ENCODE data around the gene TMEM239.
A peak's percentile ranks its signal among the peaks of the same experiment; 100 is the strongest.
"Not testable (repeated sequence)": the region's sequence is repeated elsewhere in the genome, so short reads cannot be mapped to it uniquely, and the experiment has no call there.

Gene TMEM239

DNA sequence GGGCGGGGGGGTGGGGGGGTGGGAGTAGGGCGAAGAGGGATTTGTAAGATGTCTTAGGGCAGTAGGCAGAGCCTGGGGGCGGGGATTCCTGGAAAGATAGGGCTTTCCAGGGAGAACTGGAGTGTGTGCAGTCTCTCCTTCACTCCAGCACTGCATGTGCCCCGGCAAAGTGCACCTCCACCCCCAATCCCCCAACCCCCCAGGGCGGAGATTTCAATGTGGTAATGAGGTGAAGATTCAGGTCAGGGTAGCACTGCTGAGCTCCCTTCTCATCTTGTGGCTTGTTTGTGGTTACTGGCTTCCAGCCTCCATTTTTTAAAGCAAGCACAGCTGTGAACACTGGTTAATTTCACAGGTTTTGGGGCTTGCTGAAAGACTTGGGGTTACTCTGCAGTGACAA lies 5.9 kb downstream of the TMEM239 start:
- DNase-seq: no peak

DNA sequence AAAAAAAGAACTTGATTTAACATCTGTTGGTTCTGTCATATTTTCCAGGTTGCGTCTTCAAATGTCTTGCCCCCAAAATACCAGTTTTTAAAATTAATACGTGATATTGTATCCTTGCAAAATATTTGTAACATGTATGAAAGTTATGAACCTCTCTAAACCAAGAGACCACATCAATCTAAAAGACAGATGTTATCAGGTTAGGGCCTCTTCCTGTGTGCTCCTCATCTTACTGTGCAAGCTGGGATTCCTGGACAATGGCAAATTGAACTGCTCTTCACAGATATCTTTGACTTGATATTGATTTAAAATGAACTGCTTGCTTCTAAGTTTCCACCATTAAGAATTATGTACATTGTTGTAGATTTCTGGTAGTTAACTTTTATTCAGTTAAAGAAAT lies 9.6 kb downstream of the TMEM239 start:
- no peak for DNase-seq

DNA sequence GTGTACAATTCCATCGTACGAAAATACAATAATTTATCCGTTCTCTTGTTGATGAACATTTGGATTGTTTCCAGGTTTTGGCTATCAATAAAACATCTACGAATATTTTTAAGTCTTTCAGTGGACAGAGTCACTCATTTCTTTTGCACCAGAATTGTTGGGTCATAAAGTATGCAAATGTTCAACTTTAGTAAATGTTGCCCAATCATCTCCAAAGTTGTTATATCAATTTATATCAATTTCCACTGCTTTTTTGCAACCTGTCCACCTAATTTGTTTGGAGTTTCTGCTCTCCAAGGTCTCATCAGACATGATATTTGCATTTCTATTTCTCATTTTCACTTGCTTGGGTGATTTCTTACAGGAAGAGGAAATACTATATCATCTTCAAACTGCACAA lies 10.5 kb downstream of the TMEM239 start:
- DNase-seq: no peak

DNA sequence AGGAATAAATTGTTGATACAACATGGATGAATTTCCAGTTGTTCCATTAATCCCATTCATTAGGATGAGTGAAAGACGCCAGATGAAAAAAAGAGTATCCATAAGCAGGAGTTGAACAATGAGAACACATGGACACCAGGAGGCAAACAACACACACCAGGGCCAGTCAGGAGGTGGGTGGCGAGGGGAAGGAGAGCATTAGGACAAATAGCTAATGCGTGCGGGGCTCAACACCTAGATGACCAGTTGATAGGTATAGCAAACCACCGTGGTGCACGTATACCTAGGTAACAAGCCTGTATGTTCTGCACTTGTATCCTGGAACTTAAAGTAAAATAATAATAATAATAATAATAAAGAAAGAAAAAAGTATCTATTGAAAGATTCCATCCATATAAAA lies 13.2 kb downstream of the TMEM239 start:
- no peak for DNase-seq

DNA sequence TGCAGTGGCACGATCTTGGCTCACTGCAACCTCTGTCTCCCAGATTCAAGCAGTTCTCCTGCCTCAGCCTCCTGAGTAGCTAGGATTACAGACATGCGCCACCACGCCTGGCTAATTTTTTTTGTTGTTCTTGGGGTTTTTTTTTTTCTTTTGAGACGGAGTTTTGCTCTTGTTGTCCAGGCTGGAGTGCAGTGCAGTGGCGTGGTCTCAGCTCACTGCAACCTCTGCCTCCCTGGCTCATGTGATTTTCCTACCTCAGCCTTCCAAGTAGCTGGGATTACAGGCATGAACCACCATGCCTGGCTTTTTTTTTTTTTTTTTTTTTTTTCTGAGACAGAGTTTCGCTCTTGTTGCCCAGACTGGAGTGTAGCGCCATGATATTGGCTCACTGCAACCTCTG lies 15.0 kb downstream of the TMEM239 start:
- not testable (repeated sequence) for DNase-seq

DNA sequence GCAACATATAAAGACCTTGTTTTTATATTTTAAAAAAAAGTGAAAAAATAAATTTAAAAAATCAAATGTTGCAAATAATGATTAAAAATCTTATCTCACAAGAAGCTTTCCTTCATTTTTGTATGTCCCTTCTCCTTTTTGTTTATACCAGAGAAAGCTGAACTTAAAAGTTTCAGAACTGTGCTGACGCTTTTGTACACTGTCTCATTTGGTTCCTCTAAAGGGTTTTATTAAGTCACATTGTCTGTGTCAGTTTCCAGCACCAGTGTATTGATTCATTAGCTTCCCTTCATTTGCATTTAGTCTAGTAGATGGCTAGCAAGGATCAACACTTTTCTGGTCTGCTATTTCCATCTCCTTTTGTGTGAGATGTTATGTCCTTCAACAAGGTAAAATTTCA lies 17.6 kb downstream of the TMEM239 start:
- DNase-seq: no peak

DNA sequence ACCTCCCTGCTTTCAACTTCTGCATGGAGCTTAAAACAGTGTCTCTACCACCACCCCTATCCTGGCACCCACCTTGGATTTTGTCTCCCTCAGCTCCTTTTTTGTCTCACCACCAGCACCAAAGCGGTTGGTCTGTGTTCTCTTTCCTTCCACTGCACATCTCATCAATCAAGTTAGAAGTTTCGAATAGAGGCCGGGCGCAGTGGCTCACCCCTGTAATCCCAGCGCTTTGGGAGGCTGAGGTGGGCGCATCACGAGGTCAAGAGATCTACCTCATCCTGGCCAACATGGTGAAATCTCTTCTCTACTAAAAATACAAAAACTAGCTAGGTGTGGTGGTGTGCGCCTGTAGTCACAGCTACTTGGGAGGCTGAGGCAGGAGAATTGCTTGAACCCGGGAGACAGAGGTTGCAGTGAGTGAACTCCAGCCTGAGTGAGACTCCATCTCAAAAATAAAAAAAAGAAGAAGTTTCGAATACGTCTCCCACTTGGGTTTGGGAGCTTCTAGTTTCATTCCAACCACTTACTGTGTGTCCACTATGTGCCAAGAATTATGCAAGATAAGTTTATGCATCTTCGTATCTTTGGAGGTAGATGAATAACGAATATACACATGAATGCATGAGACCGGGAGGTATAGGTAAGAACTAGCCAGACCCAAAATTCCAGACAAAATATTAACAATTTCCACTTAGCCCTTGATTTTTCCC lies 18.4 kb downstream of the TMEM239 start:
- no peak for DNase-seq

DNA sequence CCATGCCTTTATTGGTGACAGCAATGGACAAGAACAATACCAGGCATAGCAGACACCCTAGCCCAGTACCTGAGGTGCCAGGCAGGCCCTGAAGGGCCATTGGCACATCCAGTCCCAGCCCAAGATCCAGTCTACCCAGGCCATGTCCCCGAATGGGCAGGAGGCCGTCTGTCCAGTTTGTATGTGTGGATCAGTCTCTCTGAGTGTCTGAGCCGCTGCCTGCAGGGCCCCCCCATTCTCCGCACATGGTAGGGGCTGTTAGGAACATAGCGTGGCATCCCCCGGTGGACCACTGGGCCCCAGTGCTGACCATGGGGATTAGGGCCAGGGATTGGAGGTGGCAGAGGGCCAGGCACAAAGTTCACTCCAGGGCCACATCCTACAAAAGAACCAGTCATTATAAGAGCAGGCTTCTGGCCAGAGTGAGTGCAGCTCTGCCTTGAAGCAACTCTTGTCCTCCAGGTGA lies 19.2 kb downstream of the TMEM239 start:
- DNase-seq: no peak

DNA sequence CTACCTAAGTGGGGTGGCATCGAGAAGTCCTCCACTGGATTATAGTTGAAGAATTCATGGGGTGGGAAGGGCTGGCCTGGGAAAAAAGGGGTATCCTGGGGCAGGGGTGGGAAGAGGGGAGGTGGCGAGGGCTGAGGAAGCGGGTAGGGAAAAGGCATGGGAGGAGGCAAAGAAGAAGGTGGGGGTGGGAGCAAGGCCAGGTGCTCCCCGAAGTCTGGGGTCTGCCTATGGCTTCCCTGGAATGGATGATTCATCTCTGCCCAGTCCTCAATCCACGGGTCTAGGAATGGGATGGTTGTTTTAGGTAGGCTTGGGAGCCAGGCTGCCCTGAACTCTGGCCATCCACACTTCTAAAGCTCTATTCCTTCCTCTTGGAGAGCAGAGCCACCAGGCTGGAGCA lies 19.9 kb downstream of the TMEM239 start:
- no peak for DNase-seq

DNA sequence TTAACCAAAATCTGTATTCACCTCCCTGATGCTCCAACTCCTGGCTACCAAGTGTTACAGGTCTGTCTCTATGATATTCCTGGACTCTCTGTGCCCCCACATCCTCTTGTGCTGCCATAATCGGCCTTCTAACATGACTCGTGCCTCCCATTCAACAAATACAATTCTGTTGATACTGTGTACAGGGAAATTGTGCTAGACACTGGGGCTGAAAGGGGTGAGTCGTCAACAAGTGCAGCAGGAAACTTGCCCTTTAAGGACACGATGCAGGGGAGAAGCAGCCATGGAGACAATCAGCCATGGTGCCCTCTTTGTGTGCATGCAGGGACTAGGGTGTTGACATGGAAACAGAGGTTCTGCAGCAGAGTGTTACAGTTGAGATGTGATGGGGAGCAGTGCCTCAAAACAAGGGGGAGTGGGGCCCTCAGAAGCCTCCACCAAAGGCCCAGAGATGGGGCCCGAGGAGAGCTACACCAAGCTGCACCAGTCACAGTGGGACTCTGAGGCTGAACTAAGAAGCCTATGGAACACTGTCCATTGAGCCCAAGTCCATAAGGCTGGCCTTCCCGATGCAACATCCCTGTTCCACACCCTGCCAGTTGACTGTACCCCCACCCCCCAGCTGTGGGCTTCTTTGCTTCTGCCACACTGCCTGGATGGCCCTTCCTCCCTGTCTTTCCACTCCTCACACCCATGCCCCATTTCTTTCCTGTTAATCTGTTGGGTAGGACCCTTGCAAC lies 21.2 kb downstream of the TMEM239 start:
- DNase-seq: no peak

DNA sequence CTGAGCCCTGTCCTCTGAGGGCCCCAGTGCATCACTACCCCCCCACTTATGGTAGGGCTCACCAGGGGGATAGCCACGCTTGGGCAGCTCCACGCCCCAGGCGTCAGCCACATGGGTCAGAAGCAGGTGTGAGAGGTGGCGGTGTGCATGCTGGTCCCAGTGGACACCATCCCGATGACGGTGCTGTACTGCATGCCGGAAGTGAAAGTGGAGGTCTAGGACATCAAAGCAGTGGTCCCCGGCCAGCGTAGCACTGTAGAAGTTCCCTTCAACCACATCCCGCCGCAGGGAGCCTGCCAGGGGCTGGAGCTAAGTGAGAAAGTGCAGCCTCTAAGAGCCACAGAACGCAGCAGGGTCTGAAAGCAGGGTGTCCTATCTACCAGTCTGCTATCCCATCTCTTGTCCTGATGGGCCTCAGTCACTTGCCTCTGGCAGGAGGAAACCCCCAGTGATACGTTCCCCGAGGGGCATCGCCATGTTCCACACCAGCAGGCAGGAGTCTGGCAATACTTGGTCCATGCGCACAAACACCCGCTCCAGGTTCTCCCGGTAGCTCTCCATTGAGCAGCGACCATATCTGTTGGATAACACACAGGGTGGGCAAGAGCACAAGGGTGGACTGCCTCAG lies 22.1 kb downstream of the TMEM239 start:
- no peak for DNase-seq

DNA sequence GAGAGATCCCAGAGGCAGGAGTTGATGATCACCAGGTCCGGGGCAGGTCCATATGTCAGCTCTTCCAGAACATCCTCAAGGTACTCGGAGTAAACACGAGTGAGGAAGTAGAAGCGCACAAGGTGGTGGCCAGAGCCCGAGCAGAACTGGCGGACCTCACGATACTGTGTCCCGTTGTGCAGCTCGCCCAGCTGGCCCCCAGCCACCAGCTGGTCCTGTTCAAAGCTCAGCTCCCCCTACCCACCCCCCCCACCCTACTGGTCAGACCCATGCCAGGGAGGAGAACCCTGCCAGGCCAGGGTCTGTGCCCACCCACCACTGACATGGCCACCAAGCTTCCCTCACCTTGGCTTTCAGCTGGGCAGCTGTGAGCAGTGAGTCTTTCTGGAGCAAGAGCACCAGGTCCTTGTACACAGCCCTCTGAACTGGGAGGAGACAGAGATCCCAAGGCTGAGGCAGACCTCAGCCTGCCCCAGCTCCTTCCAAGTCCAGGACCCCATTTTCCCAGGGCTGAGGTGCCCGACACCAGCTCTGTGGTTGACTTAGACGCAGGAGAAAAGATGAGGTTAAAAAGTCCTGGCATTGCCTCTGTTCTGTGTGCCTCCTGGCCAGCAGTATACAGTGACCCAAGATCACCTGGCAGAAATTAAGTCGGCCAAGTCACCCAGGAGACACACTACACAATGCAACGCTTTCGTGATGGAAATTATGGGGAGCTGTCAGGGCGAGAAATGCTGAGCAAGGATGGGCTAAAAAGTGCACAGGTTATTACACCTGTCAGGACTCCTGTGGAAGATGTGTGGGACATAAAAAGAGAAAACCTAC lies 22.9 kb downstream of the TMEM239 start:
- no peak for DNase-seq

DNA sequence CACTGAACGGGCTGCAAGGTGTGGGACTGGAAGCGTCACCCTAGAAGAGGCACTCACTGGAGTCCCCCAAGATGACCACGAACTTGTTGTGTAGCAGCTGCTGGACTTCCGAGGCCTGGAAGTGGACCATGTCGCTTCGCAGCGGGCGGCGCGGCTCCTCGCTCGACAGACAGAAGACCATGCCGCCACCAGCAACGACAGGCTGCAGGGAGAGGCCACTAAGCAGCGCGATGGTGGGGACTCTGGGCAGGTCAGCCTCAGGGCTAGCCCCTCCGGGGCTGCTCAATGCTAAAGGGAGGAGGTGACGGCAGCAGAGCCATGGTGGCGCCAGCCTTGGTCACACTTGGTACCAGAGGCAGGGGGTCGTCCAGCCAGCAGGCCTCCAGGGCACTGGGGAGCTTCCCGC lies 23.6 kb downstream of the TMEM239 start:
- DNase-seq: no peak

DNA sequence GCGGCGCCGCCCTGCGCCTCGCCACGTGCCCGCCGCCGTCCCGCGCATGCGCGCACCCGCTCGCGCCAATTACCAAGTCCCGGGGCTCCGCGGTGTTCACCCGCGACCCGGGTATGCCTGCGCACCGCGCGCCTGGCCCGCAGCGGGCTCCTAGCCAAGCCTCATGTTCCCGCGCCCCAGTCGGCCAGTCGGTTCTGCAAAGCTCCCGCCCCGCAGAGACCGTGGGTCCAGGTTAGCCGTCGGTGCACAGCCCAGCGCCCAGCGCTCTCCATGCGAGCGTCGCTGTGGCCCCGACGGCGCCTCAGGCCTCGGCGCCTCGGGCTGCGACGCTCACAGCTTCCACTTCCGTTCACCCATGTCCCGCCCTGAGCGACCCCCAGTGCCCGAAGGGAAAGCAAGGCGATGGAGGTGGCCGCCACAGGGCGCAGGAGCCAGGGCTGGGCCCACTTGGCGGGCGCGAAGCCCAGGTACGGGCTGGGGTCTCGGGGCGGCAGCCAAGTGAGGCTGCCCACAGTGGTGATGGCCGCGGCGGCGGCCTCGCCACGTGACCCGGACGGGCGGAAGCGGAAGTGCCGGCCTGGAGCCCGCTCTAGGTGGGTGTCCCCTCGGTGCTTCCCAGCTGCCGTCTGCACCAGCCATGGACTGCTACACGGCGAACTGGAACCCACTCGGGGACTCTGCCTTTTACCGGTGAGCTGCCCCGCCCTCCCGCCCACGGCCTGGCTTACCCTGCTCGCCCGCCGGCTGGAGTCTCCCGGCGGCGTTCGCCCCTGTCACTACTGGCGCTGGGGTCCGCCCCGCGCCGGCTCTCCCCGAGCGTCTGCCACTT lies 24.2 kb downstream of the TMEM239 start, which contains the start of the genes PCED1A and VPS16:
PCED1A (minus strand) TSS at position 518 of the 829 bp plus-strand sequence. CDS start 743 bp downstream, outside the sequence.
VPS16 (plus strand) TSS at position 608 of the 829 bp plus-strand sequence; CDS start at position 638, 30 bp downstream.
- peak; percentile 93 for DNase-seq

DNA sequence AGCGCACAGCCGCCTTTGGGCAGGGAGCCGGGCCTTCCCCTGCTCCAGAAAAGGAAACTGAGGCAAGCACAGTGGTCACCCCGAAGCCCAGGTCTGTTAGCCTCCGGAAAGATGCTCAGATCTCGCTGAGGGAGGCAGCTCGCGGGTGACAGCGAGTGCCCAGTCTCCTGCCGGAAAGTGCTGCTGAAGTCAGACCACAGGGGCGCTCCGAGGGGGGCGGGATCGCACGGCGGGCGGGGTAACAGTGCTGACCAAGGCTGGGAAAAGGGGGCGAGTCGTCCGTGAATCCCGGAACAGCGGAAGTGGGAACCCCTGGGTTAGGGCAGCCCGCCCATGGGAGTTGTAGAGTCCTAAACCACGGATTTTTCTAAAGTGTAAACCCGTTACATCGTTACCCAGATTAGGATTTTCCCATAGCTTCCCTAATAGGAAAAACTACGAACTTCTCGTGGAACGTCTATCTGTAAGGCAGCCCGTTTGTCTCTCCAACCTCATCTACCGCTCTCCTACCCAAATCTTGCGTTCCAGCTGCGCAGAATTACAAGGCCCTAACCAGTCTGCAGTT lies 24.9 kb downstream of the TMEM239 start:
- DNase-seq: peak; percentile 43

DNA sequence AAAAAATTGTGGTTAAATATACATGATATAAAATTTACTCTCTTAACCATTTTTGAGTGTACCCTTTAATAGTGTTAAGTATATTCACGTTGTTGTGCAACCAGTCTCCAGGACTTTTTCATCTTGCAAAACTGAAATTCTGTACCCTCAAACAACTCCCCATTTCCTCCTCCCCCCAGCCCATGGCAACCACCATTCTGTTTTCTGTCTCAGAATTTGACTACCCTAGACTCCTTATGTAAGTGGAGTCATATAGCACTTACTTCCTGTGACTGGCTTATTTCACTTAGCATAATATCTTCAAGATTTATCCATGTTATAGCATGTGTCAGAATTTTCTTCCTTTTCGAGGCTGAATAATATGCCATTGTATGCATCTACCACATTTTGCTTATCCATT lies 29.4 kb downstream of the TMEM239 start:
- DNase-seq: no peak

DNA sequence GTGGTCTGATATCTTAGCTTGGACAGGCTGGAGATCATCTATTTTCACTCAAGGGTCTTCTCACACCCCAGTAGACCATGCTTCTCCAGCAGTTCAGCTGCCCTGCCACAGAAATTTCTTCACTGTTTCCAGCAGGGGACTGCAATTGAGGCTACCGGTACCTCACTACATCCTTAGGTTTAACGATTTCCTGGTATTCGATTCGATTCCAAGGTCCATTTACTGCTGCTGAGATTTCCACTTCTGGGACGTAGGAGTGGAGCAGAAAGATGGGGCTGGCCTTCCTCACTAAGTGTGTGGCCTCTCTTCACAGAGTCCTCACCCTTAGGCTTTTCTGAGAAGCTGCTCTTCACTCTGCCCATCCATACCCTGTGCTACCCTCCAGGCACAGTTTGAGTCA lies 30.5 kb downstream of the TMEM239 start:
- no peak for DNase-seq

DNA sequence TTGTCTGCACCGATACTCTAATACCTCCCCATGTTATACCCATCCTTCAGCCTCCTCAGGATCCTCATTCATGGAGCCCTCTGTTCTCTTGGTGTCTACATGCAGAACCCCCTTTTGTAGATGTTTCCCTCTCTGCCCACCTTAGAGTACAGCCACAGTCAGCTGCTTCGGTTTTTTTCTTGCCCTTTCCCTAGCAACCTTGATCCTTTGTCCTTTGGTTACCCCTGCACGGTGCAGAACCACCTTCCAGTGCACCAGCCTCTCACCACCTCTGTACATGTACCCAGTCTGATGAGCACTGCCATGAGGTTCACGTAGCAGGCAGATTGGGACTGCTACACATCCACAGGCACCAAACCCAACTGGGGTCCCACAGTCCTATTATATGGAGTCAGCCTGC lies 31.6 kb downstream of the TMEM239 start:
- no peak for DNase-seq

DNA sequence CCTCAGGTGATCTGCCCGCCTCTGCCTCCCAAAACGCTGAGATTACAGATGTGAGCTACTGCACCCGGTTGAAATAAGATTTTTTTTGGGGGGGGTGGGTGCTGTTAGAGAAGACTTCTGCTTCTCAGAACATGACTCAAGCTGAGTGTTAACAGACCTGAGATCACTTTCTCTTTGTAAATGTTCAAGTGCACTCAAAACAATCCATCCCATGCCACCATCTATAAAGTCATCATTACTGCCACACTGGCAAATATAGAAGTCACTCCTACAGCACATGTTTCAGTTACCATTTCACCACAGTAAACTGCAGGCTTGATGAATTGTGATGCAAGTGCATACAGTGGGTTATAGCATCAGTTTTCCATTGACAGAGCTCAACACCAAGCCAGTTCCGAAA lies 33.4 kb downstream of the TMEM239 start:
- DNase-seq: no peak

DNA sequence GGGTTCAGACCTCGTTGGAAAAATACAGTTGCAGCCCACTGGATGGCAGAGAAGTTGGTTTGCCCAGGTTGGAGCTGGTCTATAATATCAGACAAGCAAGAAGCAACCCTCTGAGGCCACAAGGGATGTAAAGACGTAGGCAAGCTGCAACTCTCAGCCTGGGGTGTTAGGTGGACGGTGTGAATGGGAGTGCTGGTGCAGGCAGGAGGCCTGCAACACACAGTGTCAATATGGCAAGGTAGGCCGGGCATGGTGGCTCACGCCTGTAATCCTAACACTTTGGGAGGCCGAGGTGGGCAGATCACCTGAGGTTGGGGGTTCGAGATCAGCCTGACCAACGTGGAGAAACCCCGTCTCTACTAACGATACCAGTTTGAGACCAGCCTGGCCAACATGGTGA lies 34.9 kb downstream of the TMEM239 start:
- no peak for DNase-seq

DNA sequence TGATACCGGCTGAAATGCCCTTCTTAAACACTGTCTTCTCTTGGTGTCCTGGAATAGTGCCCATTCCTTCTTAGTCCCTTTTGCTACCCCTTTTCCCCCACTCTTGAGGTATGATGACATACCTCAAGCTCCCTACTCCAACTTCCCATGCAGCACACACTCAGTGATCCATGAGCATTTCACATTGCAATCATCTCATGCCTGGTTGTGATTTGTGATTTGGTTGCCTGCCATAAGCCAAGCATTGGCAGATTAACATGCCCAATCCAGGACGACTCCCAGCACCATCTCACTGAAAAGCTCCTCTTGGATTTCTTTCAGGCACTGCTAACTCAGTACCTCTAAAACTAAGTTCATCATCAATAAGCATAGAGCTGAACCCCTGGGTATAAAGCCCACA lies 42.4 kb downstream of the TMEM239 start:
- no peak for DNase-seq
